HAP-1 (cell line): ENCODE results near the gene FBL.

Source experiments
- DNase-seq, 2 experiments: peaks; one replicate each; pipeline ENCODE4 v3.0.0-alpha.2; 2016 to 2020; ENCODE audit warnings: low spot score in 2 of 2
- H3K27me3 ChIP-seq: fragments of 250-450 bp; sonication (Bioruptor Pico); 2 replicates; pipeline ENCODE4 v1.5.1; 2020; ENCODE audit warnings: low read depth, mild to moderate bottlenecking, moderate library complexity
- H3K36me3 ChIP-seq: fragments of 250-450 bp; sonication (Bioruptor Pico); replicated peaks from 2 replicates; pipeline ENCODE4 v1.5.1; 2020; ENCODE audit warnings: mild to moderate bottlenecking
- H3K4me1 ChIP-seq: fragments of 250-450 bp; sonication (Bioruptor Pico); 2 replicates; pipeline ENCODE4 v1.5.1; 2020; ENCODE audit warnings: mild to moderate bottlenecking
- H3K4me3 ChIP-seq: fragments of 250-450 bp; sonication (Bioruptor Pico); 2 replicates; pipeline ENCODE4 v1.5.1; 2020; ENCODE audit warnings: mild to moderate bottlenecking, moderate library complexity
- H3K9me3 ChIP-seq: fragments of 250-450 bp; sonication (Bioruptor Pico); 2 replicates; pipeline ENCODE4 v1.5.1; 2020; ENCODE audit warnings: mild to moderate bottlenecking, moderate library complexity
- in situ Hi-C: fragments of 300-500 bp; cut with MboI; formaldehyde crosslinking; loops from 3 replicates; pipeline ENCODE4 v1.14.3; 2020; ENCODE audit warnings: low sequenced_read_pairs, inconsistent platforms, mixed read lengths

The FBL gene

DNA sequence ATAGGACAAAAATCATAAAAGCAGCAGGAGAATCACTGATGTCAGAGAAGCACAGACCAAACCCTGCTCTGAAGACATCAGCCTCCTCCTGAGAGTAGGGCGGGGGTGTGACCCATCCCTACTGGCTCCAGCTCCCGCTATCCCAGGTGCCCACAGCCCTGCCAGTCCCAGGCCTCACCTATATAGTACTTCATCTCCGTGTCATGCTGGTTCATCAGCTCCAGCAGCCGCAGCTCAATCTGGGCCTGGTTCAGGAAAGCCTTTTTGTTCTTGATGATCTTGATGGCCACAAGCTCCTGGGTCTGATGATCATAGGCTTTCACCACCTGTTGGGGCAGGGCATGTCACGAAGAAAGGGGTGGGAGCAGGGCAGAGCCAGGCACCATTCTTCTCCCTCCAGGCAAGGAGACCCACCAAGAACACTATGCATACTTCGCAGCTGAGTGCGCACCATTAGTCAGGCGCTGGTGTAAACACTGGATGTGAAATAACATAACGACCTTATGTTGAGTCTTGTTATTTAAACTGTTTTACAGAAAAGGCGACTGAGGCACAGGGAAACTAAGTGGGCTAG, 16.4 kb downstream of the FBL start:
- peaks cover 72% of the 10 kb centered on the region for H3K36me3 ChIP-seq
- in situ Hi-C loops, result no loop called here
- no peaks in the 10 kb centered on the region for H3K9me3 ChIP-seq
- no peaks in the 10 kb centered on the region for H3K4me1 ChIP-seq
- DNase-seq, result no peak
- no peak overlapping the region for H3K4me3 ChIP-seq
- H3K27me3 ChIP-seq, result no peaks in the 10 kb centered on the region

DNA sequence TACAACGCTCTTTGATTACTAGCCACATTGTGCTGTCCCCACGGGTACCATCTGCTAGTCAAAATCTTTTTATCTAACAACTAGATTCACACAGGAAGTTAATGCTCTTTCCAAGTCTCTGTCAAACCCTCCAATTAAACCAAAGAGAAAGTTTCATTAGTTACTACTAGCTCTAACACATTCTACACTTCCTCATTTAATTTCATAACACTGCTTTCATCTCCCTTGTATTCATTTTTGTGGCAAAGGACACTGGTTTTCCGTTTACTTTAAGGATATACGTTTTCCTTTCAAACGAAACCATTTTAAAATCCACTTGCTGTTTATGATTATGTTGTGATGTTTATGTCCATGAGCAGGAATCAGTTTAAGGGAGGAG, 17.5 kb downstream of the FBL start:
- Histone ChIP-seq H3K4me1 (no peaks in the 10 kb centered on the region), H3K9me3 (no peaks in the 10 kb centered on the region), H3K36me3 (peaks cover 64% of the 10 kb centered on the region), H3K27me3 (no peaks in the 10 kb centered on the region), H3K4me3 (no peak overlapping the region)
- no peak for DNase-seq
- in situ Hi-C loops, result no loop called here

DNA sequence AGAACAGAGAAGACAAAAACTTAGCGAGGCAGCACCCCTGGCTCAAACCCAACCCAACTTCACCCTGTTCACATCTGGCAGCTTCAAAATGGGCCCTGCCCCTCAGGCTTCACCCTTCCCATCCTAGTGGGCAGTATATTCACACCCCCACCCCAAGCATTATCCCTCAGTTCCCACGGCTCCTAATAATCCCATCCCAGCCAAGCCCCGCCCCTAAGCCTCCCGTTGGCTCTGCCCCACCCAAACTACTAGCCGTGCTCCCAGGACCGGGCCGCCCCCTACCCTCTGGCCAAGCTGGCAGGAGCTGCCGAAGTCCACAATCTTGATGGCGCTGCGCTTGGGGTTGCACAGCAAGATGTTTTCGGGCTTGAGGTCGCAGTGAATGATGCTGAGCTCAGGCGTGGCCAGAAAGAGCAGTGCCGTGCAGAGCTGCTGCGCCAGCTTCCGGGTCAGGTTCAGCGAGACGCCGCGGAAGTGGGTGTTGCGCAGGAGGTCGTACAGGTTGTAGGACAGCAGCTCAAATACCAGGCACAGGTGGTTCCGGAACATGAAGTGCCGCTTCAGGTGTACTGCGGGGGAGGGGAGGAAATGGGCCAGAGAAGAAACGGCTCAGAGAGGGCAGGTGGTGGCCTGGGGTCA, 18.0 kb downstream of the FBL start:
- H3K36me3 ChIP-seq, result peaks cover 62% of the 10 kb centered on the region
- in situ Hi-C loops, result no loop called here
- H3K4me1 ChIP-seq, result no peaks in the 10 kb centered on the region
- H3K9me3 ChIP-seq, result no peaks in the 10 kb centered on the region
- no peak overlapping the region for H3K4me3 ChIP-seq
- no peak for DNase-seq
- H3K27me3 ChIP-seq, result no peaks in the 10 kb centered on the region

DNA sequence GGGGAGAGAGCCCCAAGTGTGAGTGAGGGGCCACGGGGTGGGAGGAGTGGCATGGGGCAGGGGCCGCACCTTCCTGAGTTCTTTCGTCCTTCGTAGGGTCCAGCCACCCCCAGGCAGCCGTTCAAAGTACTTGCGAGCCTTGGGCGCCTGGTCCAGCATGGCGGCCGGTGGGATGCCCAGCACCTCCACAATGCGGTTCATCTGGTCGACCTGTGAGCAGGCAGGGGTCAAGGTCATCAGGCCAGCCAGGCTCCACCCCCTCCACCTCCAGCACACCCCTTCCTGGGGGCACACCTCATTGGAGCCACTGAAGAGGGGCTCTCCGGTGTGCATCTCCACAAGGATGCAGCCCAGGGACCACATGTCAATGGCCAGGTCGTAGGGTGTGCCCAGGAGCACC, 19.0 kb downstream of the FBL start:
- Histone ChIP-seq H3K4me3 (no peak overlapping the region), H3K36me3 (peaks cover 57% of the 10 kb centered on the region)
- in situ Hi-C loops, result no loop called here

DNA sequence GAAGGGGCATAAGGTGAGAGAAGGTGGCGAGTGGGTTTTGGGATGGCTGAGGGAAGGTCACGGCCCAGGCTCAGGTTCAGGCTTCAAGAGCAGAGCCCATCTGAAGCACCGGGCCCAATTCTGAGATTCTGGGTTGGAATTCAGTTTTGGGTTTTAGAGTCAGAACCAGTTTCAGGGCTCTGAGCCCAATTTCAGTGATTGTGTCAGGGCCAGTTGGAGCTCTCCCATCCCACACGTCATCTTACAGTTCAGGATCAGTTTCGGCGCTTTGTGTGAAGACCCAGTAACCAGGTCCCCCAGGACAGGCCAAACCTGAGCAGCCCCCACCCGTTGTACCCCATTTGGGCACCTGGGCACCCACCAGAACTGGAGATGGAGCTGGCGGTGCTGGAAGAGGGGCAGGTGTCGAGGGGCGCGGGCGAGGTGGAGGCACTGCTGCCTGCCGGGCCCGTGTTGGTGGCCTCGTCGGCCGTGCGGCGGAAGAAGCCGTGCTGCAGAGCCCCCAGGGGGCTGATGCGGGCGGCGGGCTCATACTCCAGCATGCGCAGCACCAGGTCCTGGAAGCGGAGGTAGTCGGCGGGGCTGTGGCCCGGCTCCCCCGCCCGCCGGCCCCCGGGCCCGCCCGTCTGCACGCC, 19.8 kb downstream of the FBL start:
- Histone ChIP-seq H3K36me3 (peaks cover 53% of the 10 kb centered on the region), H3K9me3 (no peaks in the 10 kb centered on the region), H3K4me1 (no peaks in the 10 kb centered on the region), H3K27me3 (no peaks in the 10 kb centered on the region), H3K4me3 (no peak overlapping the region)
- in situ Hi-C loops, result no loop called here
- no peak for DNase-seq

More for the DNA sequence above, 19.0 kb downstream of the FBL start:
- DNase-seq, result no peak
- H3K27me3 ChIP-seq, result no peaks in the 10 kb centered on the region
- H3K9me3 ChIP-seq, result no peaks in the 10 kb centered on the region
- no peaks in the 10 kb centered on the region for H3K4me1 ChIP-seq

DNA sequence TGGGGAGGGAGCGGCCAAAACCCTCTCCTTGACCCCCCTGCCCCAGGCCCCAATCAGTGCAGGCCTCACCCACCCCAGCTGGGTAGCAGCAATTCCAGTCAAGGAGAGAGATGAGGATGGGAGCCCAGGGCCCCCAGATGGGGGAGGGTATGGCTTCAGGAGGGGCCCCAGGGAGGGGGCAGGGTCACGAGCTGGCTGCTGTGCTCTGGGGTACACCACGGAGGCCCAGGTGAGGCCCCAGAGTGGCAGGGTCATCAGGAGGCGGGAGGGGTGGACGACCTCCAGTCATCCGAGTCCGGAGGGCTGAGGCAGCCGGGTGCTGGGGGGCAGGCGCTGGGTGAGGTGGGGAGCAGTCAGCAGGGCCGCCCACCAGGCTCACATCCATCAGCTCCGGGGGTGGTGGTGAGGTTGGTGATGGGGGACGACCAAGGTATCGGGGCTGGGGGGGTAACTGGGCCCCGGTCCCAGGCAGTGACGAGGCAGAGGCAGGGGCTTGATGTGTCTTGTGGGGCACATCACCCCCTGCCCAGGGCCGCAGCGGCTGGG, 20.6 kb downstream of the FBL start:
- Histone ChIP-seq H3K27me3 (no peaks in the 10 kb centered on the region), H3K4me1 (no peaks in the 10 kb centered on the region), H3K9me3 (no peaks in the 10 kb centered on the region), H3K4me3 (no peak overlapping the region), H3K36me3 (peaks cover 45% of the 10 kb centered on the region)
- DNase-seq, result no peak
- in situ Hi-C loops, result no loop called here

DNA sequence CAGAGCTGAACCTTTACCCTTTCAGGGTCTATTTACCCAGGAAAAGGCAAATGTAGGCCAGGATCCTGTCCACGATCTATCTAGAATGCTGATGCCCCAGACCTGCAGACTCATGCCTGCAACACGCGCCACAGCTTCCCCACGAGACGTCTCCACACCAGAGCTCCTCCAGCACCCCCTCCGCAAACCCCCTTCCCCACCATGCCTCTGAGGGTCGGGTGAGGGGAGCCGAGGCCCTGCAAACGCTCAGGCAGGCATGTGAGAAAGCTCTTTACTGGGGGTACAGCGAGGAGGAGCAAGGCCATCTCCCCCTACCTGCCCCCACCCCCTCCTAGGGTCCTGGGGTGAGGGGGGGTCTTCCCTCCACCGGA, 21.1 kb downstream of the FBL start:
- Histone ChIP-seq H3K9me3 (no peaks in the 10 kb centered on the region), H3K27me3 (no peaks in the 10 kb centered on the region), H3K36me3 (peaks cover 40% of the 10 kb centered on the region), H3K4me3 (no peak overlapping the region), H3K4me1 (no peaks in the 10 kb centered on the region)
- DNase-seq, result no peak
- in situ Hi-C loops, result no loop called here

DNA sequence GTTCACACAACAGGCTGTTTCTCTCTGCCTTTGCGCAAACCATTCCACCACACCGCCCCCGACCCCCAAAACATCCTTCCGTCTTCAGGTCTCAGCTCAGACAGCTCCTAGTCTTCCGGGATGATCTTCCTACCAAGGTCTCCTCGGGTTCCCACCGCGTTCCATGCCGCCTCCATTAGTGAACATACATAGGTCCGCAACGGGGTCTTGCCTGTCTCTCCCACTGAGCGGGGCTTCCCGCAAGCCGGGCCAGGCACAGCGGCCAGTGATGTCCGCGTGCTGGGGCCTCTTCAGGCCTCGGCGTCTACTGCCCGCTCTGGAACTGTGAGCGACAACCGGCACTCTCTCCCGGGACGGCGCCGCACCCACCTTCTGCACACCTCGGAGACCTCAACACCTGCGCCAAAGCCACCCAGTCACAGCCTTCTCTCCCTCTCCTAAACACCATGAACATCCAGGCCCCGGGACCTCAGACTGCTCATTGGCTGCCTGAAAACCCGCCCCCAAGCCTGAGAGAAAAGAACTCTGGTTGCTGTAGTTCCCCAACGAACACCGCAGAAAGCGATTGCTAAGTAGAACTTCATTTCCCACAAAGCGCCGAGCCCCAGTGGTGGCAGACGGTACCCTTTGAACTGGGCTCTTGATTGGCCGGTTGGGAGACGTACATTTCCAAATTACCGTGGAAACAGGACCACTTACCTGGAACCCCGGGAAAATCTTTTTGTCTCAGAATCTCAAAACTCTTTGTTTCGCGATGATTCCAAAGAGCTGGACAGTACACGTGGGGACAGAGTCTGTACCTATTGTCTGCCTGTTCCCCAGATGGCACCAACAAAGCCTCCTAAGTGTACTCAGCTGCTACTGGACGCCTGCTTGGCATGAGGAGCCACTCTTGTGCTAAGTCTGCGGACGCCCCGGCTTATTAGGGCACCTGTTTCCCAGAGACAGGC, 21.8 kb downstream of the FBL start:
- DNase-seq, result no peak
- Histone ChIP-seq H3K4me3 (no peak overlapping the region), H3K9me3 (no peaks in the 10 kb centered on the region), H3K36me3 (peaks cover 34% of the 10 kb centered on the region), H3K4me1 (no peaks in the 10 kb centered on the region), H3K27me3 (no peaks in the 10 kb centered on the region)
- in situ Hi-C loops, result no loop called here

DNA sequence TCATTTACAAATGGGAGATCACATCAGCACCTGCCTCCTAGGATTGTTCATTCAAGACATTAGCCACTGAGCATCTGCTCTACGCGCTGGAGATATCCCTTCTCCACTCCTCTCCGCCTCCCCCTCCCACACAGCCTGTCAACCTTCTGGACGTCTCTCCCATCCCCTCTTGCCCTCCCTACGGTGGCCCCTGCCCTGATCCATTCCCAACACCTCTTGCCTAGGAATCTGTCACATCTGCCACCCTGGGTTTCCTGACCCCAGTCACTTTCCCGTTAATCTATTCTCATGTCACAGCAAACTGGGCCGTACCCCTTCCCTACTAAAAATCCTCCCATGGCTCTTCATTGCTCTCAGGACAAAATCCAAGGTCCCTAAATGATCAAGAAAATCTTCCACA, 22.5 kb downstream of the FBL start:
- no peak overlapping the region for H3K4me3 ChIP-seq
- H3K27me3 ChIP-seq, result no peaks in the 10 kb centered on the region
- no peaks in the 10 kb centered on the region for H3K4me1 ChIP-seq
- no peak for DNase-seq
- in situ Hi-C loops, result no loop called here
- H3K36me3 ChIP-seq, result peaks cover 31% of the 10 kb centered on the region
- no peaks in the 10 kb centered on the region for H3K9me3 ChIP-seq

DNA sequence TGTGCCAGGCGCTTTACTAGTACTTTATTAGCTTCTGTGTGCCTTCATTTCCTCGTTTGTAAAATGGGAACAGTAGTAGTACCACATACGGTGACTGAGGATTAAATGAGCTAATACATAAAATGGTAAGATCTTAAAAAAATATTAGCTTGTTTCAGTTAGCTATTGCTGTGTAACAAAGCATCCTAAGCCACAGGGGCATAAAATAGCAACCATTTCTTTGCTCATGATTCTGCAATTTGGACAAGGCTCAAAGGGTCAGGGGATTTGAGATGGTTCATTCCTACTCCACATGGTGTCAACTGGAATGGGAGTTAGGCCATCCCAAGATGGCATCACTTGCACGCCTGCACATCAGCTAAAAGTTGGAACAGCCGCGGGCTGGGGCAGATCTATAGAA, 25.5 kb downstream of the FBL start:
- Histone ChIP-seq H3K4me1 (no peaks in the 10 kb centered on the region), H3K9me3 (no peaks in the 10 kb centered on the region), H3K27me3 (no peaks in the 10 kb centered on the region), H3K4me3 (no peak overlapping the region), H3K36me3 (peaks cover 9% of the 10 kb centered on the region)
- DNase-seq, result no peak
- in situ Hi-C loops, result no loop called here

DNA sequence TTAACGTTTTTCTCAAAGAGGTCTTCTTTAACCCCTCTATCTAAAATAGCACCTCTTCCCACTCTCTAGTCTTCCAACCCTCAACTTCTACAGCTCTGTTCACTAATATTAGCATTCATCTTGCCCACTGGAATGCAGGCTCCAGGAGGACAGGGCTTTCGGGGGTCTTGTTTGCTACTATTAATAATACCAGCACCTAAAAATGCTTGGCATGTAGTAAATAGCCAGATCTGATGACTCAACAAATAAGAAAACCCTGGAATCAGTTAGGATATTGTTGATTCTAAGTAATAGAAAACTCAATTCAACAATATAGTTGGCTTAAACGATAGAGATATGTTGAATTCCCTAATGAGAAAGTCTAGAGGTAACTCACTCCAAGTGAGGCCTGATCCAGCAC, 26.4 kb downstream of the FBL start:
- no peak overlapping the region for H3K4me3 ChIP-seq
- in situ Hi-C loops, result no loop called here
- no peaks in the 10 kb centered on the region for H3K4me1 ChIP-seq
- H3K27me3 ChIP-seq, result no peaks in the 10 kb centered on the region
- H3K36me3 ChIP-seq, result peaks cover 3% of the 10 kb centered on the region
- DNase-seq, result no peak
- H3K9me3 ChIP-seq, result no peaks in the 10 kb centered on the region

DNA sequence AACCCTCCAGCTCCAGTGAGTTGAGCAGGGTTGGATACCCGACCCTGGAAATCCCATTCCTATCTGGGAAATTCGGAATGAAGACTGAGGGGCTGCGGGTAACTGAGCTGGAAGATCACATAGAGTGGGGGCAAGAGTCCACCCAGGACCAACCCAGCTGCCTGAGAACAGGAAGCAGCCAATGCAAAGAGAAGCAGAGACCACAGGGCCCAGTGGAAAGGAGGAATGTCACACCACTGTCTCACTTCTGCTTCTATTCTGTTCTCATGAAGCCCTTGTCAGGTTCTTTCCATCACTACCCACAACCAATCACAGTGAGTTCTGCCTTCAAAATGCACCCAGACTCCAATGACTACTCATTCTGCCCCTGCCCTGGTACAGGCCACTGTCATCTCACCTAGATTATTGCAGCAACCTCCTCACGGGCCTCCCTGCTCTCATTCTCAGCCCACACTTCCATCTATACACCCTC, 27.5 kb downstream of the FBL start:
- in situ Hi-C loops, result no loop called here
- no peaks in the 10 kb centered on the region for H3K9me3 ChIP-seq
- no peak for DNase-seq
- H3K36me3 ChIP-seq, result no peaks in the 10 kb centered on the region; the same call in 1 of the 2 replicates
- no peaks in the 10 kb centered on the region for H3K4me1 ChIP-seq
- no peaks in the 10 kb centered on the region for H3K27me3 ChIP-seq
- H3K4me3 ChIP-seq, result no peak overlapping the region

DNA sequence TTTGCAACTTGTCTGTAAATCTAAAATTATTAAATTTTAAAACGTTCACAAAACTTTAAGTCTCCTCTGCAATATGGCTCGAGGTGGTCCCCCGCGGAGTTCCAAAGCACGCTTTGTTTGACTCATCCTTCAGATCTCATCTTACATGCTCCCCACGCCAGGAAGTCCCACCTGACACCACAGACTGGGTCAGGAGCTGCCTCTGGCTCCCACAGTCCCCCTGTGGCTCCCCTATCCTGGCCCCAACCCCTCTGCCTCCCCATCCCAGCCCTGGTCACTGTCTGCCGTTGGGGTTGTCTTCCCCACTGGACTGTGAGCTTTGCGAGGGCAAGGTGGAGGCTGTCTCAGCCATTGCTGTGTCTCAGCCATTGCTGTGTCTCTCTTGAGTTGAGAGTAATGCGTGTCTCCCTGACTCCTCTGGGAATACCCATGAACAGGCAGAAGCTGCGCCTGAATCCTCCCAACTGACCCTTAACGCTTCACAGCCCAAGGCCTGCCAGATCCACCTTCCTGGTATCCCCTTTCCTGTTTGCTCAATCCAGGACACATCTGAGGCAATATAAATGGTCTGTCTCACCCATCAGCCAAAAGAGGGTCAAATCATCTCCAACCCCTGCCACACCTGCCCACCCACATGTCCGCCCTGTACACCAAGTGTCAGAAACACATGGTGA, 28.2 kb downstream of the FBL start:
- no peak overlapping the region for H3K4me3 ChIP-seq
- no peak for DNase-seq
- no peaks in the 10 kb centered on the region; the same call in 1 of the 2 replicates for H3K36me3 ChIP-seq
- no peaks in the 10 kb centered on the region for H3K4me1 ChIP-seq
- no peaks in the 10 kb centered on the region for H3K9me3 ChIP-seq
- in situ Hi-C loops, result no loop called here
- no peaks in the 10 kb centered on the region for H3K27me3 ChIP-seq
